ENCODE results near the gene COG4. TPM values are rescaled to one million over a fixed set of nuclear protein-coding genes. Genes with fewer than 3 reads are reported as not detected.

Gene COG4
- total and polyA plus RNA-seq, 2 donors = 39.6 to 63.3 TPM

DNA sequence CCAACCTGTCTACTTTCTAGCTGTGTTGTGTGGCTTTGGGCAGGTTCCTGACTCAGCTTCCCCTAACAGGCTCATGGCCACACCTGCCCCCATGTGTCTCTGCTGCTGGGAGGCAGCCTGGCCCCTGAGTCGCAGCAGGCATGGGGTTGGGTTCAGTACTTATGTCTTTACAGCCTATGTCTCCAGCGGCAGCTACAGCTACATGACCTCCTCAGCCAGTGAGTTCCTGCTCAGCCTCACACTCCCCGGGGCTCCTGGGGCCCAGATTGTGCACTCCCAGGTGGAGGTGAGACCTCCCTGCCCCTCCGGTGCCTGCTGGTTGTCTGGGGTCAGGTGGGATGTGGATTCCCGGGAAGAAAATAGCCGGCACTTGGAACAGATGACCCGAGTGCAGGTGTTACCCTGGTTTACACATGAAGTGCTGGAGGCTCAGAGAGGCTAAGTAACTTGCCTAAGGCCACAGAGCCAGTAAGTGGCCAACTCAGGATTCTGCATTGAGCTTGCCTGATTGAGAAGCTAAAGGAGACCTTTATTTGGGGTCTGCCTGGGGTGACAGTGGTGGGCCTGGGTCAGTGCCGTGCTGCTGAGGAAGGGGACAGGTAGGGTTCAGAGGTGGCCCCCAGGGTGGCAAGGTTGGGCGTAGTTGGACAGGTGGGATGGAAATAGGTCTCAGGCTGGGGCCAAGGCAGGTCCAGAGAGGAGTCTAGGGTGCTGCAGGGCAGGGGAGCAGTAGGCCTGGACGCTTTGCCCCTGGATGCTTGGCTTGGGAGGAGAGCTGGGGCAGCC lies 53.0 kb downstream of the COG4 start:
- Histone ChIP-seq H3K4me3 (ENCODE audit: low read length in 2 of 2) (no peak overlapping the region), H3K9me3 (ENCODE audit: control insufficient read depth in 2 of 2, insufficient read depth in 1 of 2, low read length in 1 of 2) (no peaks in the 10 kb centered on the region), H3K4me1 (ENCODE audit: control insufficient read depth in 2 of 2, insufficient read depth in 2 of 2, low read length in 2 of 2) (no peaks in the 10 kb centered on the region), H3K27me3 (ENCODE audit: control insufficient read depth in 2 of 2, insufficient read depth in 1 of 2, low read length in 1 of 2) (no peaks in the 10 kb centered on the region), H3K27ac (ENCODE audit: low read depth in 1 of 2, low read length in 1 of 2) (no peak overlapping the region), H3K36me3 (ENCODE audit: control insufficient read depth in 2 of 2, insufficient read depth in 2 of 2, low read length in 1 of 2) (peaks cover 4 to 14% of the 10 kb centered on the region in 2 donors)
- DNase-seq (ENCODE audit: low read depth in 6 of 9, low spot score in 9 of 9) = no peak
- 98% methylated on average over 10 of the region's 10 CpGs for WGBS

DNA sequence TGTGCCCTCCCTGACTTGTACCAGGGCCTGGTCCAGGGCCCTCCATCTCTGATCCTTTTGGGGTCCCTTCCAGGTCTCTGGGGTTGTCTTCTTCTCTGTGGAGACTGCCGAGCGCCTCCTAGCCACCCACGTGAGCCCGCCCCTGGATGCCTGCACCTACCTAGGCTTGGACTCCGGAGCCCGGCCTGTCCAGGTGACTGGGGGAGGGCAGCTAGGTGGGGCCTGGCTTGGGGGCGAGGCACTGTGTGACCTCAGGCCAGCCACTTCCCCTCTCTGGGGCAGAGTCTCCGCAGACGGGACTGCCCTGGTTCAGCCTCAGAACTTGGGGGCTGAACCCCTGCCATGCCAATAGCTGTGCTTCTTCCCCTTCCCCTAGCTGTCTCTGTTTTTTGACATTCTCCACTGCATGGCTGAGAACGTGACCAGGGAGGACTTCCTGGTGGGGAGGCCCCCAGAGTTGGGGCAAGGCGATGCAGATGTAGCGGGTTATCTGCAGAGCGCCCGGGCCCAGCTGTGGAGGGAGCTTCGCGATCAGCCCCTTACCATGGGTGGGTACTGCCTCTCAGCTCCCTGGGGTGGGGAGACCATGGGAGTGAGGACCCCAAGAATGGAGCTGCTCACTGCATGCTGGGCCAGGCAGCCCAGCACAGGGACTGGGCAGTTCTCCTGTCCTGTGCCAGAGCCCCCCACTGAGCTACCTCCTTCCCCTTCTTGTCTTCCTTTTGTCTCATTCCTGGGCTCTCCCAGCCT lies 54.4 kb downstream of the COG4 start:
- H3K4me1 ChIP-seq (ENCODE audit: control insufficient read depth in 2 of 2, insufficient read depth in 2 of 2, low read length in 2 of 2) = no peaks in the 10 kb centered on the region
- H3K9me3 ChIP-seq (ENCODE audit: control insufficient read depth in 2 of 2, insufficient read depth in 1 of 2, low read length in 1 of 2) = no peaks in the 10 kb centered on the region
- H3K27ac ChIP-seq (ENCODE audit: low read depth in 1 of 2, low read length in 1 of 2) = no peak overlapping the region
- no peak for DNase-seq (ENCODE audit: low read depth in 6 of 9, low spot score in 9 of 9)
- H3K36me3 ChIP-seq (ENCODE audit: control insufficient read depth in 2 of 2, insufficient read depth in 2 of 2, low read length in 1 of 2) = peaks cover 5 to 13% of the 10 kb centered on the region in 2 donors
- no peak overlapping the region for H3K4me3 ChIP-seq (ENCODE audit: low read length in 2 of 2)
- no peaks in the 10 kb centered on the region for H3K27me3 ChIP-seq (ENCODE audit: control insufficient read depth in 2 of 2, insufficient read depth in 1 of 2, low read length in 1 of 2)
- 95% methylated on average over 16 of the region's 16 CpGs for WGBS

DNA sequence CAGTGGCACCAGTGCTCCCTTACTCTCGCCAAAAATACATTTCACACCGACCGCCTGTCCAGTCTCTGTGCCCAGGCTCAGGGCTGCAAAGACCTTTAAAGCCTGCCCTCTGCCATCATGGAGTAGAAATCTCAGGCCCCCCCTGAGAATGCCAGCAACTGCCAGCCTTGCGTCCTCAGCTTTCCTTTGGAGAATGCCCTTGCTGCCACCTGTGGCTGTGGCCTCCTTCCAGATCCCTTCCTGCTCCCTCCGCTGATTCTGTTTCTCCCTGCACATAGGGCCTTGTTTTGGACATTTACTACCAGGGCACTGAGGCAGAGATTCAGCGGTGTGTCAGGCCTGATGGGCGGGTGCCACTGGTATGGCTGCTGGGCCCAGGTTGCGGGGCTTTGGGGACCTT lies 55.7 kb downstream of the COG4 start:
- H3K27ac ChIP-seq (ENCODE audit: low read depth in 1 of 2, low read length in 1 of 2) = no peak overlapping the region
- no peaks in the 10 kb centered on the region for H3K9me3 ChIP-seq (ENCODE audit: control insufficient read depth in 2 of 2, insufficient read depth in 1 of 2, low read length in 1 of 2)
- peaks cover 4 to 8% of the 10 kb centered on the region in 2 donors for H3K36me3 ChIP-seq (ENCODE audit: control insufficient read depth in 2 of 2, insufficient read depth in 2 of 2, low read length in 1 of 2)
- DNase-seq (ENCODE audit: low read depth in 6 of 9, low spot score in 9 of 9) = no peak
- WGBS = over 99% methylated on average over 8 of the region's 8 CpGs
- H3K4me3 ChIP-seq (ENCODE audit: low read length in 2 of 2) = no peak overlapping the region
- no peaks in the 10 kb centered on the region for H3K27me3 ChIP-seq (ENCODE audit: control insufficient read depth in 2 of 2, insufficient read depth in 1 of 2, low read length in 1 of 2)
- H3K4me1 ChIP-seq (ENCODE audit: control insufficient read depth in 2 of 2, insufficient read depth in 2 of 2, low read length in 2 of 2) = no peaks in the 10 kb centered on the region

- H3K27me3 ChIP-seq (ENCODE audit: control insufficient read depth in 2 of 2, insufficient read depth in 1 of 2, low read length in 1 of 2) = no peaks in the 10 kb centered on the region
- H3K4me1 ChIP-seq (ENCODE audit: control insufficient read depth in 2 of 2, insufficient read depth in 2 of 2, low read length in 2 of 2) = no peaks in the 10 kb centered on the region
- no peak overlapping the region for H3K4me3 ChIP-seq (ENCODE audit: low read length in 2 of 2)
- WGBS = 97% methylated on average over 11 of the region's 11 CpGs
- H3K27ac ChIP-seq (ENCODE audit: low read depth in 1 of 2, low read length in 1 of 2) = no peak overlapping the region
- DNase-seq (ENCODE audit: low read depth in 6 of 9, low spot score in 9 of 9) = no peak
- H3K9me3 ChIP-seq (ENCODE audit: control insufficient read depth in 2 of 2, insufficient read depth in 1 of 2, low read length in 1 of 2) = no peaks in the 10 kb centered on the region
- H3K36me3 ChIP-seq (ENCODE audit: control insufficient read depth in 2 of 2, insufficient read depth in 2 of 2, low read length in 1 of 2) = peaks cover 4 to 8% of the 10 kb centered on the region in 2 donors
These were observed 56.2 kb downstream of the COG4 start for GRCh38 chr16:70467113-70467512.

- H3K4me1 ChIP-seq (ENCODE audit: control insufficient read depth in 2 of 2, insufficient read depth in 2 of 2, low read length in 2 of 2) = no peaks in the 10 kb centered on the region
- no peaks in the 10 kb centered on the region for H3K27me3 ChIP-seq (ENCODE audit: control insufficient read depth in 2 of 2, insufficient read depth in 1 of 2, low read length in 1 of 2)
- no peak overlapping the region for H3K4me3 ChIP-seq (ENCODE audit: low read length in 2 of 2)
- WGBS = 96% methylated on average over 7 of the region's 7 CpGs
- peaks cover 4 to 8% of the 10 kb centered on the region in 2 donors for H3K36me3 ChIP-seq (ENCODE audit: control insufficient read depth in 2 of 2, insufficient read depth in 2 of 2, low read length in 1 of 2)
- no peak for DNase-seq (ENCODE audit: low read depth in 6 of 9, low spot score in 9 of 9)
- H3K9me3 ChIP-seq (ENCODE audit: control insufficient read depth in 2 of 2, insufficient read depth in 1 of 2, low read length in 1 of 2) = no peaks in the 10 kb centered on the region
- no peak overlapping the region for H3K27ac ChIP-seq (ENCODE audit: low read depth in 1 of 2, low read length in 1 of 2)
These were observed 56.6 kb downstream of the COG4 start for GRCh38 chr16:70466805-70467076.

DNA sequence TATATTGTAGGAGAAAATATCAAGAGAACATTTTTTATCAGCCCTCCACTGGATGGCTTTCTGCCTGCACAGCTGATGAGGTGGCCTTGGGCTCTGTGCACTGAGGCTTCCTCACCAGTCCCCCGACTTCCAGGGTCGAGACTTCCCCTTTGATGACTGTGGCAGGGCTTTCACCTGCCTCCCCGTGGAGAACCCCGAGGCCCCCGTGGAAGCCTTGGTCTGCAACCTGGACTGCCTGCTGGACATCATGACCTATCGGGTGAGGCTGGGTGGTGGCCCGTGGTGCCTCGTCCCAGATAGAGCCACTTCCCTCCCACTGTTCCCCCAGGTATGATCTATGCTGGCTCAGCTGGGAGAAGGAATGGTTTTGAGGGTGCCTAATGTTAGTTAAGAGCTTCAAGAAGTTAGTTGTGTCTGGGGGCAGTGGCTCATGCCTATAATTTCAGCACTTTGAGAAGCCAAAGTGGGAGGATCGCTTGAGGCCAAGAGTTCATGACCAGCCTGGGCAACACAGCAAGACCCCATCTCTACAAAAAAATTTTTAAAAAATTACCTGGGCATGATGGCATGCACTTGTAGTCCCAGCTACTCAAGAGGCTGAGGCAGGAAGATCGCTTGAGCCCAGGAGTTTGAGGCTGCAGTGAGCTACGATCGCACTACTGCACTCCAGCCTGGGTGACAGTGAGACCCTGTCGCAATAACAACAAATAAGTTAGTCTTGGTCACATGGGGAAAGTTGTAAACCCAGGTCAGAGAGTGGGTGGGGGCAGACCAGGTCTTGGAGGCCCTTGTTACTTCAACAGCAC lies 57.2 kb downstream of the COG4 start:
- Histone ChIP-seq H3K9me3 (ENCODE audit: control insufficient read depth in 2 of 2, insufficient read depth in 1 of 2, low read length in 1 of 2) (no peaks in the 10 kb centered on the region), H3K4me3 (ENCODE audit: low read length in 2 of 2) (no peak overlapping the region), H3K27ac (ENCODE audit: low read depth in 1 of 2, low read length in 1 of 2) (no peak overlapping the region), H3K27me3 (ENCODE audit: control insufficient read depth in 2 of 2, insufficient read depth in 1 of 2, low read length in 1 of 2) (no peaks in the 10 kb centered on the region), H3K36me3 (ENCODE audit: control insufficient read depth in 2 of 2, insufficient read depth in 2 of 2, low read length in 1 of 2) (peaks cover 4 to 8% of the 10 kb centered on the region in 2 donors), H3K4me1 (ENCODE audit: control insufficient read depth in 2 of 2, insufficient read depth in 2 of 2, low read length in 2 of 2) (no peaks in the 10 kb centered on the region)
- DNase-seq (ENCODE audit: low read depth in 6 of 9, low spot score in 9 of 9) = no peak
- WGBS = 93% methylated on average over 13 of the region's 13 CpGs

DNA sequence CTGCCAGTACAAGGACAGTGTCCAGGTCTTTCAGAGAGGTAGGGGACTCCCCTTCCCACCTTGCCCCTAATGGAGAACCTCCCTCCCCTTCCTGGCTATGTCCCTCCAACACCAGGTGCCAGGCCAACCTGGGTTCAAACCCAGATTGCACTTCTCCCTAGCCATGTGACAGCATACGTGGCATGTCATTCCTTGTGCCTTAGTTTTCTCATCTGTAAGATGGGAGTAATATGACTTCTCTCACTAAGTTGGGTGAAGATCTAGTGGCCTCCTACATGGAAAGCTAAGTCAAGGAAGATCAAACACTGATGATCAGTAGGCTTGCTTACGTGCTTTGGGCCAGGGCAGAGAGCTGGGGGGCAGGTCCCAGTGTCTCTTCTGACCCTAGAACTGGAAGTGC lies 60.1 kb downstream of the COG4 start:
- no peaks in the 10 kb centered on the region for H3K4me1 ChIP-seq (ENCODE audit: control insufficient read depth in 2 of 2, insufficient read depth in 2 of 2, low read length in 2 of 2)
- H3K4me3 ChIP-seq (ENCODE audit: low read length in 2 of 2) = no peak overlapping the region
- DNase-seq (ENCODE audit: low read depth in 6 of 9, low spot score in 9 of 9) = no peak
- H3K27me3 ChIP-seq (ENCODE audit: control insufficient read depth in 2 of 2, insufficient read depth in 1 of 2, low read length in 1 of 2) = no peaks in the 10 kb centered on the region
- peaks cover 4 to 8% of the 10 kb centered on the region in 2 donors for H3K36me3 ChIP-seq (ENCODE audit: control insufficient read depth in 2 of 2, insufficient read depth in 2 of 2, low read length in 1 of 2)
- no peaks in the 10 kb centered on the region for H3K9me3 ChIP-seq (ENCODE audit: control insufficient read depth in 2 of 2, insufficient read depth in 1 of 2, low read length in 1 of 2)
- no peak overlapping the region for H3K27ac ChIP-seq (ENCODE audit: low read depth in 1 of 2, low read length in 1 of 2)
- 99% methylated on average over 2 of the region's 2 CpGs for WGBS

DNA sequence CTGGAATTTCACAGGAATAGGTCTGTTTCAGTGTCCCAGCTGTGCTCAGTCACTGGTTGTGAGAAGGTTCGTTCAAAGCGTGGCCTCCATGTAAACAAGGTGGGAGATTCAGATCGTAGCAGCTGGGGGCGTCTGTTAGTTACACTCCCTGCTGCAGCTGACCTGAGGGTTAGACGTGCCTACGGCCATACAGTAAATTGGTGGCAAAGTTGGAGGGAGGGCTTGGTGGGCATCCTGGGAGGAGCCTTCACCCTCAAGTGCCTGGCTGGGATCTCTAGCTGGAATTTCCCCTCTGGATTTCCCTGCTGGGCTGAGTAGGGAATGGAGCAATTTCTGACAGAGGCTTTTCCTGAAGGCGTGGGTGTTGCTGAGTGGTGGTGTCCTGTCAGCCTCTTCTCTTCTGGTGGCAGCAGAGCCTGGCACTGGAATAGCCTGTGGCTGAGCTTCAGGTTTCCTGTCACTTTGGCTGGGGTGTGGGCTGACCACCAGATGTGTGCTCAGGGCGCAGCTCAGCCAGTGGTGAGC lies 62.6 kb downstream of the COG4 start:
- H3K4me1 ChIP-seq (ENCODE audit: control insufficient read depth in 2 of 2, insufficient read depth in 2 of 2, low read length in 2 of 2) = no peaks in the 10 kb centered on the region
- WGBS = 90% methylated on average over 8 of the region's 8 CpGs
- H3K4me3 ChIP-seq (ENCODE audit: low read length in 2 of 2) = no peak overlapping the region
- H3K9me3 ChIP-seq (ENCODE audit: control insufficient read depth in 2 of 2, insufficient read depth in 1 of 2, low read length in 1 of 2) = no peaks in the 10 kb centered on the region
- no peak for DNase-seq (ENCODE audit: low read depth in 6 of 9, low spot score in 9 of 9)
- H3K27me3 ChIP-seq (ENCODE audit: control insufficient read depth in 2 of 2, insufficient read depth in 1 of 2, low read length in 1 of 2) = no peaks in the 10 kb centered on the region
- H3K27ac ChIP-seq (ENCODE audit: low read depth in 1 of 2, low read length in 1 of 2) = no peak overlapping the region
- peaks cover 4 to 8% of the 10 kb centered on the region in 2 donors for H3K36me3 ChIP-seq (ENCODE audit: control insufficient read depth in 2 of 2, insufficient read depth in 2 of 2, low read length in 1 of 2)
